ENCODE data around the gene SLC22A12.

The SLC22A12 gene

GRCh38 chr11:64577202-64577601, 13.8 kb upstream of the SLC22A12 start:
- Histone ChIP-seq H3K27ac (ENCODE audit: poor library complexity, severe bottlenecking) (no peak overlapping the region), H3K27me3 (ENCODE audit: insufficient read depth, poor library complexity, severe bottlenecking) (no peaks in the 10 kb centered on the region), H3K36me3 (ENCODE audit: low read depth) (no peaks in the 10 kb centered on the region), H3K9me3 (ENCODE audit: severe bottlenecking) (no peaks in the 10 kb centered on the region), H3K4me1 (ENCODE audit: insufficient read depth, poor library complexity, severe bottlenecking) (no peaks in the 10 kb centered on the region), H3K4me3 (ENCODE audit: severe bottlenecking) (no peak overlapping the region)
- no peak for TF ChIP-seq CTCF (IDR thresholded peaks at IDR 0.05; ENCODE audit: poor library complexity, severe bottlenecking)
- DNase-seq (ENCODE audit: low spot score) (no peak), ATAC-seq (ENCODE audit: low read depth) (no peak)

- peak; percentile 29 for DNase-seq (ENCODE audit: low spot score)
- Histone ChIP-seq H3K27me3 (ENCODE audit: insufficient read depth, poor library complexity, severe bottlenecking) (no peaks in the 10 kb centered on the region), H3K4me1 (ENCODE audit: insufficient read depth, poor library complexity, severe bottlenecking) (no peaks in the 10 kb centered on the region)
Observed at GRCh38 chr11:64580412-64580811, 10.6 kb upstream of the SLC22A12 start.

GRCh38 chr11:64581057-64581523, 9.9 kb upstream of the SLC22A12 start:
- DNase-seq (ENCODE audit: low spot score), result peak; percentile 48
- Histone ChIP-seq H3K4me1 (ENCODE audit: insufficient read depth, poor library complexity, severe bottlenecking) (no peaks in the 10 kb centered on the region), H3K27me3 (ENCODE audit: insufficient read depth, poor library complexity, severe bottlenecking) (no peaks in the 10 kb centered on the region), H3K27ac (ENCODE audit: poor library complexity, severe bottlenecking) (no peak overlapping the region), H3K4me3 (ENCODE audit: severe bottlenecking) (no peak overlapping the region), H3K36me3 (ENCODE audit: low read depth) (no peaks in the 10 kb centered on the region), H3K9me3 (ENCODE audit: severe bottlenecking) (no peaks in the 10 kb centered on the region)
- ATAC-seq (ENCODE audit: low read depth), result no peak
- no peak for TF ChIP-seq CTCF (IDR thresholded peaks at IDR 0.05; ENCODE audit: poor library complexity, severe bottlenecking)

More at GRCh38 chr11:64580412-64580811, 10.6 kb upstream of the SLC22A12 start:
- H3K4me3 ChIP-seq (ENCODE audit: severe bottlenecking), result no peak overlapping the region
- no peak for ATAC-seq (ENCODE audit: low read depth)
- H3K27ac ChIP-seq (ENCODE audit: poor library complexity, severe bottlenecking), result no peak overlapping the region
- H3K9me3 ChIP-seq (ENCODE audit: severe bottlenecking), result no peaks in the 10 kb centered on the region
- no peak for TF ChIP-seq CTCF (IDR thresholded peaks at IDR 0.05; ENCODE audit: poor library complexity, severe bottlenecking)
- no peaks in the 10 kb centered on the region for H3K36me3 ChIP-seq (ENCODE audit: low read depth)

DNA sequence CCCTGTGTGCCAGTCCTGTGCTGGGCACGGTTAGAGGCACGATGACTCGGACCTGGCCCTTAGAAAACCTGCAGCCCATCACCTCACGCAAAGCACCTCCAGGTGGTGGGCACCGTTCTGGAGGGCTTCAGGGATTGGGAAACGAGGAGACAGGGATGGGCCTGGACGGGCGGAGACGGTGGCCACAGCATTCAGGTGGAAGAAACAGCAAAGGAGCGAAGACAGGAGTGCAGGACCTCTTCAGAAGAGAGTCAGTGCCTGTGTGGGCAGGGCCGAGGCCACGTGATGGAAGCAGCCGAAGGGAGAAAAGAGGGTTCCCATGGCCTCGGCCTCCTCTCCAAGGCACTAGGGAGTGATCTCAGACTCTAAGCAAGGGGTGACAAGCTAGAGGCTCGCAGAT, 8.1 kb upstream of the SLC22A12 start:
- no peak for ATAC-seq (ENCODE audit: low read depth)
- H3K9me3 ChIP-seq (ENCODE audit: severe bottlenecking), result no peaks in the 10 kb centered on the region
- peak; percentile 40 for DNase-seq (ENCODE audit: low spot score)
- H3K27ac ChIP-seq (ENCODE audit: poor library complexity, severe bottlenecking), result no peak overlapping the region
- no peaks in the 10 kb centered on the region for H3K36me3 ChIP-seq (ENCODE audit: low read depth)
- H3K27me3 ChIP-seq (ENCODE audit: insufficient read depth, poor library complexity, severe bottlenecking), result no peaks in the 10 kb centered on the region
- no peaks in the 10 kb centered on the region for H3K4me1 ChIP-seq (ENCODE audit: insufficient read depth, poor library complexity, severe bottlenecking)
- no peak for TF ChIP-seq CTCF (IDR thresholded peaks at IDR 0.05; ENCODE audit: poor library complexity, severe bottlenecking)
- H3K4me3 ChIP-seq (ENCODE audit: severe bottlenecking), result no peak overlapping the region

GRCh38 chr11:64583296-64584262, 7.4 kb upstream of the SLC22A12 start:
- no peak for TF ChIP-seq CTCF (IDR thresholded peaks at IDR 0.05; ENCODE audit: poor library complexity, severe bottlenecking)
- H3K27ac ChIP-seq (ENCODE audit: poor library complexity, severe bottlenecking), result no peak overlapping the region
- no peaks in the 10 kb centered on the region for H3K9me3 ChIP-seq (ENCODE audit: severe bottlenecking)
- H3K36me3 ChIP-seq (ENCODE audit: low read depth), result no peaks in the 10 kb centered on the region
- DNase-seq (ENCODE audit: low spot score) (peak; percentile 62), ATAC-seq (ENCODE audit: low read depth) (no peak)
- H3K4me1 ChIP-seq (ENCODE audit: insufficient read depth, poor library complexity, severe bottlenecking), result no peaks in the 10 kb centered on the region
- no peaks in the 10 kb centered on the region for H3K27me3 ChIP-seq (ENCODE audit: insufficient read depth, poor library complexity, severe bottlenecking)
- H3K4me3 ChIP-seq (ENCODE audit: severe bottlenecking), result no peak overlapping the region
